ENCODE data around the gene CAMKK1.
A peak's percentile ranks its signal among the peaks of the same experiment; 100 is the strongest.

Gene CAMKK1

DNA sequence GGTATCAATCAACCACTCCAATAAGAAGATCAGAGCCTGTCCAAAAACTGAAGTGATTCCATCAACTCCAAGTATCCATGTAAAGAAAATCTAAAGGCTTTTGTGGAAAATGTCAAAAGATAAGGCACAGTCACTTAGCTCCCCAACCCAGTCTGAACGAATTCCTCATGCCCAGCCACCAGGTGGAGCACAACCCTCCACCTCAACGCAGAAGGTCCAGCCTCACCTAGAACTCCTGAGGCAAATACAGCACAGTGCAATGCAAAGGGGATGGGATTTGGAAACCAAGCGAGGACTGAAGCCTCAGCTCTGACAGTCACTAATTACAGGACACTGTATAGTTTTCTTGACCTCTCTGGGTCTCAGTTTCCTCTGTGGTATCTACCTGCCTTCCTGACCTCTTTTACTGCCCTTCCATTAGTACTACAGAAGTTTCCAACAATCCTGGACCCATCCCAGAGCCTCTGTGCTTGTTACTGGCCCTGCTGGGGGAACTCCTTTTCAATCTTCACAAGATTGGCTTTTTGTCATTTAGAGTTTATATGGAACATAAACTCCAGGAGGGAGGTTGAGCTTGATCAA, 48.8 kb downstream of the CAMKK1 start:
- no peak for DNase-seq

DNA sequence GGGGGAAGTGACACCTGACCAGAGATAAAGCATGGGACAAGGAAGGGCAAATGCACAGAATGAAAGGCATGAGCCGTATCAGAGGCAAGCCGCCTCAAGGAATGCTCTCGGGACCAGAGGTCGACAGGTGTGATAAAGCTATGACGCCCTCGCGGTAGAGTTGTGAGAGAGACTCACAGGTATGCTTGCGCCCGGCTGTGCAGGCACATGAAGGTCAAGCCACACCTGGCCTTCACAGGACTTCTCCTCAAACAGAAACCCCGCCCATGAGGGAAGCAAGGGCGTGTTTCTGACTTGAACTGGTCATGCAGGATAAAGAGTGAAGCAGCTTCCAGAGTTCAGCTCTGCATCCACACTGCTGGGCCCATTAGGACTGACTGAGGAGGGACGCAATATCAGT, 54.6 kb downstream of the CAMKK1 start:
- no peak for DNase-seq

DNA sequence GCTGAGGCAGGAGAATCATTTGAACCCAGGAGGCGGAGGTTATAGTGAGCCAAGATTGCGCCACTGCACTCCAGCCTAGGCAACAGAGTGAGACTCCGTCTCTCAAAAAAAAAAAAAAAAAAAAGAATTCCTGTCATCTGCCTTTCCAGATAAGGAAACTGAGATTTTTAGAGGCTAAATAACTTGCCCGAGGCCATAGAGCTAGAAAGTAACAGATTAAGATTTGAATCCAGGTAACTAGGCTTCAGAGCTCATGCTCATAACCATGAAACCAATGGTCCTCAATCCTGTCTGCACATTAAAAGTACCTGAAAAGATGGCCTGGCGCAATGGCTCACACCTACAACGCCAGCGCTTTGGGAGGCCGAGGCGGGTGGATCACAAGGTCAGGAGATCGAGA, 56.3 kb downstream of the CAMKK1 start:
- no peak for DNase-seq

DNA sequence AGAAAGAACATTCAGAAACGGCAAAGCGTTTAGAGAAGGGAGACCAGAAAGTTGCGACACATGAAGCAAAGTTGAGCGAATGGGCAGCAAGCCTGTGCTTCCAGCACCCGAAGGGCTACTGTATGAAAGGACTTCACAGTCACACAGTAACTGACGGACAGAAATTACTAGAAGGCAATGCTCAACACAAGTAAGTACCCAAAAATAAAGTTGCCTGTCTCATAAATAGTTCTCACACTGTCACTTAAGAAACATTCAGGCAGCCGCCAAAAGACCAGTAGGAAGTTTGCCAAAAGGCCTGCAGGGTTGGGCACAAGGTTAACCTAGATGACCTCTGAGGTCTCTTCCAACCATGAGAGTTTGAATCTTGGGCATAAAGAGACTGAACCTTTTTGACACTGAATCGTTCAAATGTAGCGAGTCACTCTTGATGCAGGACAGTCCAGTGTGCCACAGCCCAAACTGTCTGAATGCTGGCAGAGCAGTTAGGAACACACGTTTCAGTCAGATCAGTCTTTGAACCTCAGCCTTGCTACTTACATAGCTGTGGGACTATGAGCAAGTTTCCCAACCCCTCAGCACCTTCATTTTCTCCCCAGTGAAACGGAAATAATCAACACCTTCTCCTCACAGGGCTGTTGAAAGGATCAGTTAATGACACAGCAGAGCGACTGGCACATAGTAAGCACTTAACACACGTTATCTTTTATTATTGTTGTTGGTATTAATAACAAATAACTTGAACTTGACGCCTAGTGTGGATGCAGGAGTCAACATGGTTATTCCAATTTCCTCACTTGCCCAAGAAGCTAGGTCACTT, 57.2 kb downstream of the CAMKK1 start:
- DNase-seq = no peak

DNA sequence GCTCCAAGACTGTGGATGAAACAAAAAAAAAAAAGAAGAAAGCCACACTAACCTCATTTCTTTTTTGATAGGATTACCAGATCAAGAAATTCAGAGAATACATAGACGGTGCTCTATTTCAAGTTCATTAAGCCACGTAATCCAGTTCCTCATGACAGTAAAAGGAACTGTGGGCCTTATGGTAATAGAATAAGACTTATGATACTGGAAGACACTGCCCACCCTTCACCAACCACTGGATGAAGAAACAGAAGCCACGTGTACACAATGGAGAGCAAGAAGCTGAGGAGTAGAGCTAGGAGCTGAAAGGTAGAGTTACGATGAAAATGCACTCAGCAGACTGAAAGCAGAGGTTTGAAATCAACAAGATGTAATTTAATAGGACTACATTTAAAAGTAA, 58.0 kb downstream of the CAMKK1 start:
- DNase-seq = no peak

DNA sequence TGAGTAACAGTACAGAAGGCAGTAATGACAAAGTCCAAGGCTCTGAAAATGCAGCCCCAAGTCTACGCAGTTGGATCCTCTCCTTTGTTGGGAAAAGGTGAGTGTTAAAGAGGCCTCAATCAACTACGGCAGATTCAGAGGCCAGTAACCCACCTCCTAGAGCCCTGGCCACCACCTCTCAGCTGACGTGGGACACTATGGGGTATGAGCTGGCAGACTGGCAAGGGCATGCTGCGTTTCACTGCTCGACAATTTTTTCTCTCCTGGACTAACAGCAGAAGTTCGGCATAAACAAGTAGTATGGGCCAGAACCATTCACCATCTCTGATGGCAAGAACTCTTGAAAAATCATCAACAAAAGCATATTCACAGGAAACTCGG, 64.0 kb downstream of the CAMKK1 start:
- no peak for DNase-seq

DNA sequence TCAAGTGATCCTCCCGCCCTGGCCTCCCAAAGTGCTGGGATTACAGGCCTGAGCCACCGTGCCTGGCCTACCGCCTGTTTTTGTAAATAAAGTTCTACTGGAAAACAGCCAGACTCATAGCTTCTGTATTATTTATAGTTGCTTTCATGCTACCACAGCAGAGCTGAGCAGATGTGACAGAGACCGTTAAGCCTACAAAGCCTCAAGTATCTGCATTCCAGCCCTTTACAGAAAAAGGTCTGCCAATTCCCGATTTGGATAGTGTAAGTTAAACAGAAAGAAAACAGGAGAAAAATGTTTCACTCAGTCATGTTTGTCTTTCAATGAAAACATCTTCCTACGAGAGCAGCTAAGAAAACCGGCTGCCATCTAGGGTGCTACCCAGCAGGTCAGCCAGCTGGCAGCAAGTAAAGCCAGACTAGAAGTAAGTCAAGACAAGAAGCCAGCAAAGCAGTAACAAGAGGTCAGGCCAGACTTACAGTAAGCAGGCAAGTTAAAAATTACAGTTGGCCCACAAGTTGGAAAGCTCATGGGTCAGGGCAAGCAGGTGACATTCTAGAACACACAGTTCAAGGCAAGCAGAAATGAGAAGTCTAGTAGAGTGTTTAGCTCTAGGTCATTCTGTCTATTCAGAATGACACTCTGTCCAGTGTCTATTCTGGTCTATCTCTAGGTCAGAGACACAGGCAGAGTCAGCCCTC, 64.6 kb downstream of the CAMKK1 start:
- DNase-seq = no peak

DNA sequence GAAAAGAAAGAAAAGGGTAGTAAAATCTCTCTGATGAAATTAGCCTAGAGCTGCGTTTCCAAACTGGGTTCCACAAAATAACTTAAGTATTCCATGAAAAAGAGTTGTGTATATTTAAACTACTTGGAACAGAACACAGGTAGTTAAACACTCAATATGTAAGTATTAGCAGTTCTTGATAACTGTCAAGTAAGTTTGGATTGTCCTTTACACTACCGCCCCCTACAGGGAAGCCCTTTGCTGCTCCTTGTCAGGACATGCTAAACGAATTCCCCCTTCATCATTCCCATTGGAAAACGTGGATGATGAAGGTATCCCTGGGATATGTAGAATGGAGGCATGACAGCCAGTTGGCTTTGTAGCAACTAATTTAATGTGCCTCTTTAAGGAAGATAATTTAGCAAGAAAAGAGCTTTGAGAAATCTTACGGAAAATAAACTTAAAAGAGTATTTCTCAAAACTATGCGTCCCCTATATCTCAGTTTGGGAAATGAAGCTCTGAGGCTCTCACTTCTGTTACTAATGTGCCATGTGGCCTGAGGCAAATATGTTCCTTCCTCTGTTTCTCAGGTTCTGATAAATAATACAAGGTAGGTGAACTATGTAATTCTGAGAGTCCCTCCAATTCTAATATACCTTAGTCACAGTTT, 65.6 kb downstream of the CAMKK1 start:
- DNase-seq = peak; percentile 54

DNA sequence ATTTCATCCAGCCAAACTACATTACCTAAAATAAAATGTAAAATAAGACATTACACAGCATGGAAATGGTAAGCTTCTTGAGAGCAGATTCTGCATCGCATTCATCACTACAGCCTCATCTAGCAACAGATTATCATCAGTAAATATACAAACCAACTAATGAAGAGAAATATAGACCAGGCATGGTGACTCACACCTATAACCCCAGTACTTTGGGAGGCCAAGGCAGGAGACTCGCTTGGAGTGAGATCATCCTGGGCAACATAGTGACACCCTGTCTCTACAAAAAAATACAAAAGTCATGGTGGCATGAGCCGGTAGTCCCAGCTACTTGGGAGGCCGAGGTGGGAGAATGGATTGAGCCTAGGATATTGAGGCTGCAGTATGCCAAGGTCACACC, 66.7 kb downstream of the CAMKK1 start:
- no peak for DNase-seq

DNA sequence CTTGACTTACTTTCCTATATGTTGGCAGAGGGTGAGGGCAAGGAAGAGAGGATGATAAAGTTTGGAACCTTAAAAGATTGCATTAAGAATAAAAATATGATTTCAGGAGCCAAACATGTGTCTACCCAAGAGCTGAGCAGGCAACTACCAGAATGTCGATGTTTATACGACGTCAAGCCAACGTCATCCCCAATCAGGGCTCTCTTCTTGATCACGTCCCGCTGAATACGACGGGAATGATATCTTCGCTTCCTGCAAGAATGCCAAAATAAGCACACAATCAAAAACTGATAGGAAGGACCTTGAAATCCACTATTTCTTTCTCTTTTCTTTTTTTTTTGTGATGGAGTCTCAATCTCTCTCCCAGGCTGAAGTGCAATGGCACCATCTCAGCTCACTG, 71.8 kb downstream of the CAMKK1 start:
- no peak for DNase-seq

DNA sequence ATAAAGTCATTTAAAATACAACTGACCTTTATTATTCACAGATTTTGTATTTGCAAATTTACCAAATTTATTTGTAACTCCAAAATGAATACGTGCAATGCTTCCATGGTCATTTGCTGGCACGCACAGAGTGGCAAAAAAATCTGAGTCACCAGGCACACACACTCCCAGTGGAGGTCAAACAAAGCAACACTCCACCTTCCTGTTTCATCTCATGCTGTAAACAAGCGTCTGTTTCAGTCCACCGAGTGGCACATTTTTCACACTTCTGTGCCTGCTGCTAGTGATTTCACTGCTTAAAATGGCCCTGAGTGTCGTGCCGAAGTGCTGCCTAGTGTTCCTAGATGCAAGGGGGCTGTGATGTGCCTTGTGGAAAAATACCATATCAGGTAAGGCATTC, 74.1 kb downstream of the CAMKK1 start:
- no peak for DNase-seq

DNA sequence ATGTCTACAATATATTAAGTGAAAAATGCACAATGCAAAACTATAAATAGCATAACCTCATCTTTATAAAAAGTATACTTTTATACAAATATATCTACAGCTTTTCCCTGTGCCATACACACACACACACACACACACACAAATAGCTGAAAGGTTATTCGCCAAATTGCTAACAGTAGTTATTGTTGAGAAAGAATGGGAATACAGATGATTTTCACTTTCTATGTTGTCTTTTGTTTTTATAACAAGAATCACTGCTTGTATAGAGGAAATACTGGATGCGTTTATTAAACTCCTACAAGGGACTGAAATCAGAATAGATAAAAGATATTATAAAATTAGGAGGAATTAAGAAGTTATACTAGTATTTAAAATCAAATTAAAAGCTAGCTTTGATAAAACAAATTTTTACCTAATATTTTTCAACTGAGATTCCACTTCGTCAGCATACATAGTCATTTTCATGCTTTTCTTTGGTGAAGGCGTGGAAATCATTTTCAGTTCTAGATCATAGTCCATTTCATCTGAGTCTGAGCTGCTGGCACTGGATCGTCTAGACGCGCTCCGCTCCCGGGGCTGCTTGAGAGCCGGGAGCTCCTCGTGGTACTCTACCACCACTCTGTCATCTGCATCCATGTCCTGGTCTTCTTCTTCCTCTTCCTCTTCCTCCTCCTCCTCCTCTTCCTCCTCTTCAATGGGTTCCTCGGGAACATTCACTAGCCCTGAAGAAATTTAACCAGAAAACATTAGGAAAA, 74.8 kb downstream of the CAMKK1 start:
- no peak for DNase-seq

DNA sequence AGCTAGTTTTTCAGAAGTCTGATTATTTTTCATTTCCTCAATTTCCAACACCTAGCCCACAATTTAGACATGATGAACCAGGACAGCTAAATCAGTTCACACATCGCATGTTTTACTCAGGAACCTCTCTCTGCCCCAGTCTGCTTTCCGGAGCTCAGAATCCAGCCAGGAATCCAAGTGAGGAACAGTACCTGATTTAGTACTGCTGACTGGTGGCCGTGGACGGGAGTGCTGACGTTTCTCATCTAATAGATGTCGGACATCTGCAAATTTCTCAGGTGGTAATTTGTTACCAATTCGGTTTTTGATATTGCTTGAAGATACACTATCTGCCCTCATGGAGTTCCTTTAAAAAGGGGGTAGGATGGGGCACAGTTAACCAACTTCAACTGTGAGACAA, 76.9 kb downstream of the CAMKK1 start:
- no peak for DNase-seq

DNA sequence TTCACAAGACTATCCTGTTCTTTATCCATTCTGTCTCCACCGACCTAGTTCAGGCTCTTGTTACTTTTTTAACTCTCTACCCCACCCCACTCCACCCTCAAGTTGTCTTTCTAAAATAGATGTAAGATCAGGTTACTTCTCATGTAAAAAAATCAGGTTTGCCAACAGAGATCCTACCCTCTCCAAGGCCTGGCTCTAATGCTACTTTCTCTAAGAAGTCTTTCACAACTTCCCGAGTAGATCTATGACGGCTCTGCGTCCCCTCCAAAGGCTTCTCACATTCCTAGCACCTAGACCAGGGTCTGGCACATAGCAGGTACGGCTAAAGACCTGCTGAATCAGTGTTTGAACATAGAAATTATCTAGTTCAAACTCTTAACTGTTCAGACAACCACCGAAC, 77.7 kb downstream of the CAMKK1 start:
- no peak for DNase-seq

DNA sequence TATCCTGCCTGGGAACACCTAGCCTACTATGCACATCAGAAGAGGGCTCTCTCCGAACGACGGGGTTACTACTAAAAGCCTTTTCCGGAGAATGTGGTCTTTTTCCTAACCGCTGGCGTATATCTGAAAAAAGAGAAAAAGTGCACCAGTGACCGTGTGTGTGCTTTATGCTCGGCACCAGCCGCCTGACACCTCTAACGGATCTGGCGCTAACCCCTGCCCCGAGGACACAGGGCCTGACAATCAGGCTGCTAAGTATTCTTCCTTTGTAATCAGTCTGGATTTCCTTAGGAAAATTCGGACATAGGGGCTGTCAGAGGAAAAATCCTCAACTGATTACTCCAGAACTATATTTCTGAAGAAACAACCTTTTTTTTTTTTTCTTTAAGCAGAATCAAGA, 78.5 kb downstream of the CAMKK1 start:
- no peak for DNase-seq

DNA sequence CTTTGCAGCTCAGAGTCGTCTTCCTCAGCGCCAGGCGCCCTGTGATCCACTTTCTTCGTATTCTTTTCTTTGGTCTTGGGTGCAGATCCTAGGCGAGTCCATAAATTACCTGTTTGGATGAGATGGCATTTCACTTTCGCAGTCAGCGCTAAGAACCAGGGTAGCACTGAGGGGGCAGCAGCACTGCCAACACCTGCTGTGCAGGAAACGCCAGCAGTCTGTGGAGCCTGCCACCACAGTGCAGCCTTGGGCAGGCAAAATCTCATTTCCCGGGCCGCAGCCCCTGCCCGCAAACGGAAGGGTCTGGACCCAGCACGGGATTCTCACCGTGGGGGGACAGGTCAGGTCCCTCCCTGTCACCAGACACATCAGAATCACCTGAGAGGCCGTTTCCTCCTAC, 79.7 kb downstream of the CAMKK1 start:
- DNase-seq = no peak

DNA sequence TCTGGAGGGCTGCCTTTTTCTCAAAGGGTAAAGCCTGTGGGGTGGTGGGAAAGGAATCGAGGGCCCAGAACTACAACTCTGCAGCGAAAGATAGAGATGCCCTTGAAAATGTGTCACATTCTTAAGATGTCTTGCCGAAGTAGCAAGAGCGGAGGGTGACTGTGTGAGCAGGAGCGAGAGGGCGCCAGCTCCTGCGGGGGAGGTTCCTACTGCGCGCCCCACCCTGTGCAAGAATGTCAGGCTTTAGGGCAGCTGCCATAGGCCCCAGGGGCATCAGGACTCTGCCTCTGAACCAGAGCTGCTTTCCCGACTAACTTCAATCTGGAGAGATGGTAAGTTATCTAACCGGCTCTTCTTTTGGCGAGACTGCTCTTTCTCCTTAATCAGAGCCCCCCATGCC, 80.1 kb downstream of the CAMKK1 start:
- no peak for DNase-seq

DNA sequence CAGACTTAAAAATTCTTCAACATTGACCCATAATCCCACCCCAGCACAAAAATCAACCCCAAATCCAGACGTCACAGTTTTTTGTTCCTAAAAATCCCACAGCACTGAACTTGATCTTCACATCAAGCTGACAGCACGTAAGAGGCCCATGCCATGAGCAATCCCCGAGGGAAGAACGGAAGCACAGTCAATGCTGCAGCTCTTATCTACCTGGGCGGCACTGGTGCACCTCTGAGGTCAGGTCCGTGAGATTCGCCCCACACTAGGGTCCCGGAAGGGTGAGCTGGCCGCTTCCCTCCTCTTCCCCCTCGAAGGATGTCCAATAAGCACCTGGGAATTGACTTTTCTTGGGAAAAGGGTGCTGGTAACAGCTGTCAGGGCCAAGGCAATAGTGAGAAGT, 80.6 kb downstream of the CAMKK1 start:
- DNase-seq = no peak
